NB4 (cell line): Measurements from ENCODE around the gene VAV3.

ENCODE experiments used
- POLR2A ChIP-seq: IDR thresholded peaks from 2 replicates; pipeline ENCODE4 v1.6.1; 2011; ENCODE audit warnings: mild to moderate bottlenecking; ENCODE audit not compliant: insufficient read length; ENCODE audit errors: extremely low read depth
- TF ChIP-seq, protein P1 (sequence below): IDR thresholded peaks from one replicate; pipeline ENCODE4 v1.5.1; 2012; ENCODE audit warnings: low read depth, low read length
- TF ChIP-seq, protein P2 (sequence below): IDR thresholded peaks from 2 replicates; pipeline ENCODE4 v1.6.1; 2011; ENCODE audit warnings: low read depth, low read length

DNA sequence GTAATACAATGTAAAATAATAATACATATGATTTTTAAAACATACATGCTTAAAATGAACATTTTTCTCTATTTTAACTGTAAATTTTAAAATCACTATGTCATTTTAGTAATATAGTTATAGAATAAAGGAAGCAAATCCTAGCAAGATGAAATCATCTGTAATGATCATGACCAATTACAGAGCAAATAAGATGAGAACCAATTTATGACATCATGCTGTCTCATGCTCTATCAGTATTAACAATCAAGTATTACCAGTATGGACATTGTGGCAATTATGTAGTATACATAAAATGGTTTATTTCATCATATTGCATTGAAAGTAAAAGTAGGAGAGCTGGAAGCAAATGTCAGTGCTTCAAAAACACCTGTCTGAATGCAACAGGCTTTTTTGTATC is 255.0 kb downstream of the VAV3 start:
- TF ChIP-seq, protein P1, sequence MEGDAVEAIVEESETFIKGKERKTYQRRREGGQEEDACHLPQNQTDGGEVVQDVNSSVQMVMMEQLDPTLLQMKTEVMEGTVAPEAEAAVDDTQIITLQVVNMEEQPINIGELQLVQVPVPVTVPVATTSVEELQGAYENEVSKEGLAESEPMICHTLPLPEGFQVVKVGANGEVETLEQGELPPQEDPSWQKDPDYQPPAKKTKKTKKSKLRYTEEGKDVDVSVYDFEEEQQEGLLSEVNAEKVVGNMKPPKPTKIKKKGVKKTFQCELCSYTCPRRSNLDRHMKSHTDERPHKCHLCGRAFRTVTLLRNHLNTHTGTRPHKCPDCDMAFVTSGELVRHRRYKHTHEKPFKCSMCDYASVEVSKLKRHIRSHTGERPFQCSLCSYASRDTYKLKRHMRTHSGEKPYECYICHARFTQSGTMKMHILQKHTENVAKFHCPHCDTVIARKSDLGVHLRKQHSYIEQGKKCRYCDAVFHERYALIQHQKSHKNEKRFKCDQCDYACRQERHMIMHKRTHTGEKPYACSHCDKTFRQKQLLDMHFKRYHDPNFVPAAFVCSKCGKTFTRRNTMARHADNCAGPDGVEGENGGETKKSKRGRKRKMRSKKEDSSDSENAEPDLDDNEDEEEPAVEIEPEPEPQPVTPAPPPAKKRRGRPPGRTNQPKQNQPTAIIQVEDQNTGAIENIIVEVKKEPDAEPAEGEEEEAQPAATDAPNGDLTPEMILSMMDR, result no peak
- no peak for TF ChIP-seq POLR2A
- TF ChIP-seq, protein P2, sequence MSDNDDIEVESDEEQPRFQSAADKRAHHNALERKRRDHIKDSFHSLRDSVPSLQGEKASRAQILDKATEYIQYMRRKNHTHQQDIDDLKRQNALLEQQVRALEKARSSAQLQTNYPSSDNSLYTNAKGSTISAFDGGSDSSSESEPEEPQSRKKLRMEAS, result no peak
